Measurements from ENCODE around the gene PAFAH1B1.

DNA sequence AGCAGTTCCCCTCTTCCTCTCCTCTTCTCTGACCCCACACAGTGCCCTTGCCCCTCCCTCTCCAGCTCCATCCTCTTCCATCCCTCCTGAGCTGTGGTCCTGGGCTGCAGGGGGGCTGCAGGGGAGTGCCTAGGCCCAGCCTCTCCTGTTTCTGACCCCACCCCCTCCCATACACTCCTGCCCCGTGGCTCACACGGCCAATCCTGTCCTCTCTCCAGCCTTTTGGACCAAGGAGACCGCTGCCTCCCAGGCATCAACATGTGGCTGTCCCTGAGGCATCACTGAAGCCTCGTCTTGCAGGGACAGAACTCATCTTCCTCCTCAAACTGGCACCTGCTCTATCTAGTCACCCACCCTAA lies 111.4 kb downstream of the PAFAH1B1 start:
- TF ChIP-seq, protein P1, sequence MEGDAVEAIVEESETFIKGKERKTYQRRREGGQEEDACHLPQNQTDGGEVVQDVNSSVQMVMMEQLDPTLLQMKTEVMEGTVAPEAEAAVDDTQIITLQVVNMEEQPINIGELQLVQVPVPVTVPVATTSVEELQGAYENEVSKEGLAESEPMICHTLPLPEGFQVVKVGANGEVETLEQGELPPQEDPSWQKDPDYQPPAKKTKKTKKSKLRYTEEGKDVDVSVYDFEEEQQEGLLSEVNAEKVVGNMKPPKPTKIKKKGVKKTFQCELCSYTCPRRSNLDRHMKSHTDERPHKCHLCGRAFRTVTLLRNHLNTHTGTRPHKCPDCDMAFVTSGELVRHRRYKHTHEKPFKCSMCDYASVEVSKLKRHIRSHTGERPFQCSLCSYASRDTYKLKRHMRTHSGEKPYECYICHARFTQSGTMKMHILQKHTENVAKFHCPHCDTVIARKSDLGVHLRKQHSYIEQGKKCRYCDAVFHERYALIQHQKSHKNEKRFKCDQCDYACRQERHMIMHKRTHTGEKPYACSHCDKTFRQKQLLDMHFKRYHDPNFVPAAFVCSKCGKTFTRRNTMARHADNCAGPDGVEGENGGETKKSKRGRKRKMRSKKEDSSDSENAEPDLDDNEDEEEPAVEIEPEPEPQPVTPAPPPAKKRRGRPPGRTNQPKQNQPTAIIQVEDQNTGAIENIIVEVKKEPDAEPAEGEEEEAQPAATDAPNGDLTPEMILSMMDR (IDR thresholded peaks at IDR 0.05): no peak
- TF ChIP-seq EZH2 (IDR thresholded peaks at IDR 0.05; ENCODE audit: borderline replicate concordance, insufficient read depth, low read depth, low read length, poor library complexity, severe bottlenecking): no peak

Data from B cell (primary cell).